Activated naive CD8-positive, alpha-beta T cell treated with anti-CD3 and anti-CD28 coated beads, Interleukin-2, amount 10 ng/mL, durations not matched to agents 7 days and 5 days (primary cell): ENCODE measurements around the gene RBM43. TPM values are rescaled to one million over a fixed set of nuclear protein-coding genes. Genes with fewer than 3 reads are reported as not detected.

ENCODE experiments used
- total RNA-seq, 2 experiments: library from RNA; stranded (reverse); gene quantifications; one replicate each; pipeline ENCODE4 v1.2.3, GENCODE V29; 2021

Gene RBM43
- total RNA-seq, 2 experiments from 2014 or later, result 11.6 to 13.0 TPM

Other genes starting within 250 kb of the RBM43 start
- 10 to 100 TPM; 56.0 to 57.1 TPM for gene NMI, start 27.8 kb upstream of the RBM43 start, total RNA-seq
- not detected for gene TNFAIP6, start 95.7 kb upstream of the RBM43 start, total RNA-seq
- 10 to 100 TPM; 59.4 to 61.9 TPM for gene RIF1, start 148.0 kb upstream of the RBM43 start, total RNA-seq